Osteoblast (primary cell): ENCODE results near the gene PAPLN. TPM values are rescaled to one million over a fixed set of nuclear protein-coding genes. Genes with fewer than 3 reads are reported as not detected.

Experiments used
- DNase-seq: peaks from one replicate; pipeline ENCODE4 v3.0.0; 2011; ENCODE audit warnings: low spot score, mixed read lengths; ENCODE audit not compliant: insufficient read length; ENCODE audit errors: missing footprints
- H2AFZ ChIP-seq: 2 replicates; pipeline ENCODE4 v1.6.0; 2011; ENCODE audit warnings: mild to moderate bottlenecking, low read length
- H3K27ac ChIP-seq: 2 replicates; pipeline ENCODE4 v1.5.1; 2011; ENCODE audit warnings: mild to moderate bottlenecking, low read depth, low read length, moderate library complexity
- H3K27me3 ChIP-seq: 2 replicates; pipeline ENCODE4 v1.6.0; 2012; ENCODE audit warnings: mild to moderate bottlenecking, control low read depth, inconsistent platforms, low read length, moderate library complexity; ENCODE audit not compliant: insufficient read depth
- H3K36me3 ChIP-seq: 2 replicates; pipeline ENCODE4 v1.5.1; 2011; ENCODE audit warnings: mild to moderate bottlenecking, low read length, control low read depth, moderate library complexity; ENCODE audit not compliant: insufficient read depth
- H3K4me1 ChIP-seq: 2 replicates; pipeline ENCODE4 v1.5.1; 2011; ENCODE audit warnings: mild to moderate bottlenecking, low read length, control low read depth, moderate library complexity; ENCODE audit not compliant: insufficient read depth
- H3K4me2 ChIP-seq: 2 replicates; pipeline ENCODE4 v1.6.0; 2011; ENCODE audit warnings: mild to moderate bottlenecking, low read length; ENCODE audit not compliant: insufficient read depth
- H3K4me3 ChIP-seq: fragments of 200-600 bp; sonication (generic); 3 replicates; pipeline ENCODE4 v1.5.1; 2012; ENCODE audit warnings: mild to moderate bottlenecking, low read length, inconsistent platforms; ENCODE audit not compliant: insufficient read depth
- H3K79me2 ChIP-seq: 2 replicates; pipeline ENCODE4 v1.6.0; 2012; ENCODE audit warnings: mild to moderate bottlenecking, low read length, control low read depth, inconsistent platforms; ENCODE audit not compliant: insufficient read depth
- H3K9me3 ChIP-seq: 2 replicates; pipeline ENCODE4 v1.5.1; 2011; ENCODE audit warnings: low read depth, low read length, control low read depth
- H4K20me1 ChIP-seq: 2 replicates; pipeline ENCODE4 v1.6.0; 2012; ENCODE audit warnings: mild to moderate bottlenecking, low read length, control low read depth; ENCODE audit not compliant: insufficient read depth
- CTCF ChIP-seq: IDR thresholded peaks from 2 replicates; pipeline ENCODE4 v1.5.1; 2011; ENCODE audit warnings: mild to moderate bottlenecking, low read depth, low read length, moderate library complexity; ENCODE audit errors: extremely low read depth
- total RNA-seq: library from RNA; depleted of rRNA; stranded (reverse); fragments of >200 nt; gene quantifications from 2 replicates; pipeline ENCODE4 v1.2.3, GENCODE V29; 2012

PAPLN gene
- total RNA-seq, 1 donor = 5.8 TPM

GRCh38 chr14:73236157-73236556 is 1.1 kb upstream of the PAPLN start:
- Histone ChIP-seq H3K4me2 (no peak overlapping the region), H3K36me3 (no peaks in the 10 kb centered on the region), H3K4me1 (peaks cover 20% of the 10 kb centered on the region), H3K4me3 (no peak overlapping the region), H3K9me3 (no peaks in the 10 kb centered on the region), H3K27ac (no peak overlapping the region), H3K79me2 (no peaks in the 10 kb centered on the region), H2AFZ (no peak overlapping the region), H4K20me1 (peaks cover 9% of the 10 kb centered on the region), H3K27me3 (peaks cover 75% of the 10 kb centered on the region)
- DNase-seq = peak; percentile 70
- no peak for TF ChIP-seq CTCF

- no peak overlapping the region for H3K4me2 ChIP-seq
- peaks cover 10% of the 10 kb centered on the region for H4K20me1 ChIP-seq
- no peak overlapping the region for H2AFZ ChIP-seq
- DNase-seq = no peak
- no peaks in the 10 kb centered on the region for H3K36me3 ChIP-seq
- no peaks in the 10 kb centered on the region for H3K9me3 ChIP-seq
- H3K27me3 ChIP-seq = peaks cover 78% of the 10 kb centered on the region
- no peak overlapping the region for H3K4me3 ChIP-seq
- H3K4me1 ChIP-seq = peaks cover 20% of the 10 kb centered on the region
- TF ChIP-seq CTCF = no peak
- H3K27ac ChIP-seq = no peak overlapping the region
- no peaks in the 10 kb centered on the region for H3K79me2 ChIP-seq
These were observed 521 bp upstream of the PAPLN start for GRCh38 chr14:73236752-73237218.

GRCh38 chr14:73237786-73238423 is 599 bp downstream of the PAPLN start:
- Histone ChIP-seq H3K4me3 (peak overlapping the region; percentile 64), H3K36me3 (no peaks in the 10 kb centered on the region), H3K4me1 (peaks cover 24% of the 10 kb centered on the region), H3K27ac (no peak overlapping the region), H2AFZ (peak overlapping the region; percentile 80), H3K27me3 (peaks cover 68% of the 10 kb centered on the region), H3K4me2 (peak overlapping the region; percentile 84), H3K79me2 (no peaks in the 10 kb centered on the region), H3K9me3 (no peaks in the 10 kb centered on the region), H4K20me1 (peaks cover 11% of the 10 kb centered on the region)
- peak; percentile 78 for DNase-seq
- TF ChIP-seq CTCF = no peak

- peaks cover 24% of the 10 kb centered on the region for H3K4me1 ChIP-seq
- H3K27ac ChIP-seq = no peak overlapping the region
- no peaks in the 10 kb centered on the region for H3K79me2 ChIP-seq
- DNase-seq = peak; percentile 96
- no peaks in the 10 kb centered on the region for H3K9me3 ChIP-seq
- H3K4me2 ChIP-seq = peak overlapping the region; percentile 84
- H3K4me3 ChIP-seq = peak overlapping the region; percentile 64
- peaks cover 11% of the 10 kb centered on the region for H4K20me1 ChIP-seq
- no peaks in the 10 kb centered on the region for H3K36me3 ChIP-seq
- H2AFZ ChIP-seq = peak overlapping the region; percentile 80
- H3K27me3 ChIP-seq = peaks cover 63% of the 10 kb centered on the region
- TF ChIP-seq CTCF = no peak
These were observed 1.1 kb downstream of the PAPLN start for GRCh38 chr14:73238424-73238852.
